Activated T-cell treated with anti-CD3 and anti-CD28 coated beads, Interleukin-2, amount 50 U/mL, for 24 hours (primary cell): ENCODE results near the gene FKBP3.
A peak's percentile ranks its signal among the peaks of the same experiment; 100 is the strongest.
"Not testable (repeated sequence)": the region's sequence is repeated elsewhere in the genome, so short reads cannot be mapped to it uniquely, and the experiment has no call there.

Source experiments
- DNase-seq: peaks from one replicate; pipeline ENCODE4 v3.0.0-alpha.2; 2020
- H3K27ac Mint-ChIP-seq: 2 replicates; pipeline ENCODE4 v1.8.0; 2020; ENCODE audit warnings: mild to moderate bottlenecking, mixed read lengths
- H3K27me3 Mint-ChIP-seq: 2 replicates; pipeline ENCODE4 v1.8.0; 2020; ENCODE audit warnings: mixed read lengths
- H3K36me3 Mint-ChIP-seq: 2 replicates; pipeline ENCODE4 v1.8.0; 2020; ENCODE audit warnings: low read depth, mixed read lengths
- H3K4me1 Mint-ChIP-seq: 2 replicates; pipeline ENCODE4 v1.8.0; 2020; ENCODE audit warnings: low read depth, mixed read lengths
- H3K4me3 Mint-ChIP-seq: 2 replicates; pipeline ENCODE4 v1.8.0; 2020; ENCODE audit warnings: mild to moderate bottlenecking, moderate library complexity, mixed read lengths
- H3K9me3 Mint-ChIP-seq: 2 replicates; pipeline ENCODE4 v1.8.0; 2020; ENCODE audit warnings: mixed read lengths

Gene FKBP3

GRCh38 chr14:45134051-45134958, at the start of gene FKBP3:
Gene FKBP3, minus strand, starts transcription at chr14:45134481. Its CDS starts 25 bp downstream, at chr14:45134456.
- peak within 1 kb of the TSS; percentile 100 for H3K4me3 Mint-ChIP-seq
- DNase-seq = peak; percentile 95
- no peaks in the 10 kb centered on the region for H3K9me3 Mint-ChIP-seq
- H3K36me3 Mint-ChIP-seq = peaks cover 42% of the 10 kb centered on the region
- peaks cover 45% of the 10 kb centered on the region for H3K4me1 Mint-ChIP-seq
- peak within 1 kb of the TSS; percentile 97 for H3K27ac Mint-ChIP-seq
- no peaks in the 10 kb centered on the region for H3K27me3 Mint-ChIP-seq

GRCh38 chr14:45181806-45182205, 47.5 kb upstream of the FKBP3 start:
- Mint-ChIP-seq H3K9me3 (no peaks in the 10 kb centered on the region), H3K36me3 (peaks cover 52% of the 10 kb centered on the region), H3K27ac (no peak overlapping the region), H3K4me1 (no peaks in the 10 kb centered on the region), H3K27me3 (no peaks in the 10 kb centered on the region), H3K4me3 (no peak overlapping the region)
- DNase-seq = no peak

- H3K27ac Mint-ChIP-seq = no peak overlapping the region
- H3K9me3 Mint-ChIP-seq = no peaks in the 10 kb centered on the region
- no peaks in the 10 kb centered on the region for H3K4me1 Mint-ChIP-seq
- no peaks in the 10 kb centered on the region for H3K27me3 Mint-ChIP-seq
- peaks cover 50% of the 10 kb centered on the region for H3K36me3 Mint-ChIP-seq
- DNase-seq = no peak
- no peak overlapping the region for H3K4me3 Mint-ChIP-seq
These were observed 47.0 kb upstream of the FKBP3 start for GRCh38 chr14:45181329-45181728.

GRCh38 chr14:45177076-45177475, 42.8 kb upstream of the FKBP3 start:
- Mint-ChIP-seq H3K36me3 (peaks cover 53% of the 10 kb centered on the region), H3K4me1 (no peaks in the 10 kb centered on the region), H3K27me3 (no peaks in the 10 kb centered on the region), H3K9me3 (no peaks in the 10 kb centered on the region), H3K27ac (no peak overlapping the region), H3K4me3 (no peak overlapping the region)
- no peak for DNase-seq

- Mint-ChIP-seq H3K36me3 (peaks cover 48% of the 10 kb centered on the region), H3K4me1 (no peaks in the 10 kb centered on the region), H3K27ac (no peak overlapping the region), H3K27me3 (no peaks in the 10 kb centered on the region), H3K9me3 (no peaks in the 10 kb centered on the region), H3K4me3 (no peak overlapping the region)
- no peak for DNase-seq
These were observed 35.6 kb upstream of the FKBP3 start for GRCh38 chr14:45169906-45170305.

- no peaks in the 10 kb centered on the region for H3K27me3 Mint-ChIP-seq
- H3K4me1 Mint-ChIP-seq = peaks cover 7% of the 10 kb centered on the region
- no peak overlapping the region for H3K4me3 Mint-ChIP-seq
- DNase-seq = no peak
- no peak overlapping the region for H3K27ac Mint-ChIP-seq
- peaks cover 44% of the 10 kb centered on the region for H3K36me3 Mint-ChIP-seq
- H3K9me3 Mint-ChIP-seq = no peaks in the 10 kb centered on the region
These were observed 21.8 kb upstream of the FKBP3 start for GRCh38 chr14:45156067-45156466.

GRCh38 chr14:45150386-45150890, 16.2 kb upstream of the FKBP3 start:
- Mint-ChIP-seq H3K36me3 (peaks cover 49% of the 10 kb centered on the region), H3K4me1 (peaks cover under 1% of the 10 kb centered on the region), H3K9me3 (no peaks in the 10 kb centered on the region), H3K27ac (no peak overlapping the region), H3K27me3 (no peaks in the 10 kb centered on the region), H3K4me3 (no peak overlapping the region)
- no peak for DNase-seq

GRCh38 chr14:45149602-45150001, 15.3 kb upstream of the FKBP3 start:
- Mint-ChIP-seq H3K36me3 (peaks cover 51% of the 10 kb centered on the region), H3K27me3 (no peaks in the 10 kb centered on the region), H3K9me3 (no peaks in the 10 kb centered on the region), H3K4me1 (peaks cover 6% of the 10 kb centered on the region), H3K4me3 (no peak overlapping the region), H3K27ac (no peak overlapping the region)
- no peak for DNase-seq

GRCh38 chr14:45145214-45145613, 10.9 kb upstream of the FKBP3 start:
- H3K27me3 Mint-ChIP-seq = no peaks in the 10 kb centered on the region
- H3K27ac Mint-ChIP-seq = no peak overlapping the region
- H3K4me3 Mint-ChIP-seq = no peak overlapping the region
- no peak for DNase-seq
- H3K9me3 Mint-ChIP-seq = no peaks in the 10 kb centered on the region
- H3K36me3 Mint-ChIP-seq = peaks cover 51% of the 10 kb centered on the region
- peaks cover 12% of the 10 kb centered on the region for H3K4me1 Mint-ChIP-seq

- no peaks in the 10 kb centered on the region for H3K27me3 Mint-ChIP-seq
- DNase-seq = no peak
- no peak overlapping the region for H3K4me3 Mint-ChIP-seq
- H3K27ac Mint-ChIP-seq = no peak overlapping the region
- peaks cover 15% of the 10 kb centered on the region for H3K4me1 Mint-ChIP-seq
- H3K9me3 Mint-ChIP-seq = no peaks in the 10 kb centered on the region
- H3K36me3 Mint-ChIP-seq = peaks cover 51% of the 10 kb centered on the region
These were observed 10.4 kb upstream of the FKBP3 start for GRCh38 chr14:45144658-45145057.

- Mint-ChIP-seq H3K36me3 (peaks cover 47% of the 10 kb centered on the region), H3K4me1 (peaks cover 33% of the 10 kb centered on the region)
- not testable (repeated sequence) for H3K9me3 Mint-ChIP-seq, DNase-seq, H3K27ac Mint-ChIP-seq, H3K27me3 Mint-ChIP-seq, H3K4me3 Mint-ChIP-seq
These were observed 7.8 kb upstream of the FKBP3 start for GRCh38 chr14:45142083-45142482.

- DNase-seq = no peak
- H3K4me1 Mint-ChIP-seq = peaks cover 34% of the 10 kb centered on the region
- no peak overlapping the region for H3K4me3 Mint-ChIP-seq
- H3K27ac Mint-ChIP-seq = no peak overlapping the region
- H3K9me3 Mint-ChIP-seq = no peaks in the 10 kb centered on the region
- peaks cover 50% of the 10 kb centered on the region for H3K36me3 Mint-ChIP-seq
- H3K27me3 Mint-ChIP-seq = no peaks in the 10 kb centered on the region
These were observed 6.4 kb upstream of the FKBP3 start for GRCh38 chr14:45140661-45141187.

GRCh38 chr14:45136399-45136798, 2.1 kb upstream of the FKBP3 start:
- Mint-ChIP-seq H3K9me3 (no peaks in the 10 kb centered on the region), H3K4me1 (peaks cover 40% of the 10 kb centered on the region), H3K27ac (peak overlapping the region; percentile 97), H3K27me3 (no peaks in the 10 kb centered on the region), H3K36me3 (peaks cover 44% of the 10 kb centered on the region), H3K4me3 (peak overlapping the region; percentile 100)
- no peak for DNase-seq

- Mint-ChIP-seq H3K27me3 (no peaks in the 10 kb centered on the region), H3K36me3 (peaks cover 45% of the 10 kb centered on the region), H3K27ac (peak within 1 kb of the TSS; percentile 97), H3K4me1 (peaks cover 43% of the 10 kb centered on the region), H3K4me3 (peak within 1 kb of the TSS; percentile 100), H3K9me3 (no peaks in the 10 kb centered on the region)
- DNase-seq = peak; percentile 82
These were observed 1.5 kb upstream of the FKBP3 start, which contains the start of gene FANCM for GRCh38 chr14:45135659-45136395. Gene FANCM, plus strand, starts transcription at chr14:45135930. Its CDS starts 102 bp downstream, at chr14:45136032.
